Hepatocyte (in vitro differentiated cells): ENCODE results near the gene SLC66A2. TPM values are rescaled to one million over a fixed set of nuclear protein-coding genes. Genes with fewer than 3 reads are reported as not detected.

Source experiments
- DNase-seq: peaks from one replicate; pipeline ENCODE4 v3.0.0-alpha.2; 2016; ENCODE audit warnings: low spot score
- H2AFZ ChIP-seq: fragments of 200-600 bp; sonication (generic); 2 replicates; pipeline ENCODE4 v1.6.0; 2016; ENCODE audit warnings: antibody characterized with exemption, mild to moderate bottlenecking
- H3K27ac ChIP-seq: fragments of 200-600 bp; sonication (generic); 2 replicates; pipeline ENCODE4 v1.5.1; 2016; ENCODE audit warnings: mild to moderate bottlenecking
- H3K27me3 ChIP-seq: fragments of 200-600 bp; sonication (generic); 2 replicates; pipeline ENCODE4 v1.6.1; 2016
- H3K36me3 ChIP-seq: fragments of 200-600 bp; sonication (generic); replicated peaks from 2 replicates; pipeline ENCODE4 v1.5.1; 2016; ENCODE audit warnings: low read depth; ENCODE audit not compliant: insufficient read depth
- H3K4me1 ChIP-seq: fragments of 200-600 bp; sonication (generic); 2 replicates; pipeline ENCODE4 v1.5.1; 2016; ENCODE audit warnings: mild to moderate bottlenecking, moderate library complexity; ENCODE audit not compliant: insufficient read depth
- H3K4me2 ChIP-seq: fragments of 200-600 bp; sonication (generic); 2 replicates; pipeline ENCODE4 v1.6.0; 2016
- H3K4me3 ChIP-seq: fragments of 200-600 bp; sonication (generic); 2 replicates; pipeline ENCODE4 v1.5.1; 2016; ENCODE audit warnings: mild to moderate bottlenecking
- H3K79me2 ChIP-seq: fragments of 200-600 bp; sonication (generic); 2 replicates; pipeline ENCODE4 v1.6.0; 2017; ENCODE audit warnings: mild to moderate bottlenecking
- H3K9me2 ChIP-seq: fragments of 200-600 bp; sonication (generic); replicated peaks from 2 replicates; pipeline ENCODE4 v1.6.0; 2017; ENCODE audit warnings: mild to moderate bottlenecking; ENCODE audit not compliant: insufficient read depth
- H3K9me3 ChIP-seq: fragments of 200-600 bp; sonication (generic); 2 replicates; pipeline ENCODE4 v1.5.1; 2016; ENCODE audit warnings: low read depth, mild to moderate bottlenecking
- H4K20me1 ChIP-seq: fragments of 200-600 bp; sonication (generic); 2 replicates; pipeline ENCODE4 v1.6.0; 2016; ENCODE audit warnings: mild to moderate bottlenecking; ENCODE audit not compliant: insufficient read depth, poor library complexity, severe bottlenecking
- CTCF ChIP-seq: fragments of 200-600 bp; sonication (generic); IDR thresholded peaks from 2 replicates; pipeline ENCODE4 v1.5.1; 2016; ENCODE audit warnings: antibody characterized with exemption, mild to moderate bottlenecking; ENCODE audit not compliant: poor library complexity
- EZH2 ChIP-seq: fragments of 200-600 bp; sonication (generic); IDR thresholded peaks from 2 replicates; pipeline ENCODE4 v1.6.1; 2016; ENCODE audit warnings: antibody characterized with exemption, mild to moderate bottlenecking, borderline replicate concordance
- EZH2phosphoT487 ChIP-seq: fragments of 200-600 bp; sonication (generic); IDR thresholded peaks from one replicate; pipeline ENCODE4 v1.6.1; 2018; ENCODE audit warnings: antibody characterized with exemption, mild to moderate bottlenecking, low read depth, moderate library complexity; ENCODE audit not compliant: unreplicated experiment, severe bottlenecking
- WGBS: methylation state at CpG from one replicate; pipeline ENCODE4 v1.1.6; 2016; ENCODE audit warnings: low lambda C conversion rate; ENCODE audit errors: missing lambda C conversion rate; 5-methylcytosine and 5-hydroxymethylcytosine counted together
- polyA plus RNA-seq: library from polyadenylated mRNA; unstranded; fragments of >200 nt; fragmentation: Nextera tagmentation; extraction: Ambion mirVana; gene quantifications from 2 replicates; pipeline ENCODE4 v1.2.1, GENCODE V29; 2016
- total RNA-seq: library from RNA; depleted of rRNA; stranded (reverse); fragments of >200 nt; gene quantifications from 2 replicates; pipeline ENCODE4 v1.2.3, GENCODE V29; 2014

The SLC66A2 gene
- total and polyA plus RNA-seq, 2 experiments from 2014 or later = 31.1 to 36.5 TPM

DNA sequence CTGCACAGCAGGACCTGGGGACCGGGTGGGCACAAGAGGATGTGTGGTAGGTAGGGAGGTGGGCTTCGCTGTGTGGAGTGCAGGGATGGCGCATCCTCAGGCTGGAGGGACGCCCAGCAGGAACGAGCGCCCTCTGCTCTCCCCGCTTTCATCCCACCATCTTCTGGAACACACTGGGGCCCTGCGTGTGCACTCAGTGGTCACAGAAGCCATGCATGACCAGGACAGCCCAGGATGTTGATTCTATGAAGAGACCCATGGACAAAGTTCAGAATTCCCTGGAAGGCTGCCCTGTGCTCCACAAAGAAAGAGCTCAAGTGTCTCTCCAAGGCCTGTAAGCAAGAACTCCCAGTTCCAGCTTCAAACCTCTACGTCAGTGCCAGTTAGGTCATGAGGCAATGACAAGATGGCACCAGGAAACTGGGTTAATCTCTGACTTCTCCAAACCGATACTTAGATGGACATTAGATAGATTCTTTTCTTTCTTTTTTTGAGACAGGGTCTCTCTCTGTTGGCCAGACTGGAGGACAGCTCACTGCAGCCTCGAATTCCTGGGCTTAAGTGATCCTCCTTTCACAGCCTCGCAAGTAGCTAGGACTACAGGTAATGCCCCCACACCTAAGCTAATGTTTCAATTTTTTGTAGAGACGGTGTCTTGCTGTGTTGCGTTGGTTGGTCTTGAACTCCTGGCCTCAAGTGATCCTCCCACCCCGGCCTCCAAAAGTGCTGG is 3.4 kb downstream of the SLC66A2 start:
- Histone ChIP-seq H3K4me2 (no peak overlapping the region), H3K9me3 (no peaks in the 10 kb centered on the region), H3K27ac (no peak overlapping the region), H2AFZ (no peak overlapping the region), H4K20me1 (peaks cover 39% of the 10 kb centered on the region), H3K79me2 (peaks cover 71% of the 10 kb centered on the region), H3K4me1 (peaks cover 22% of the 10 kb centered on the region), H3K9me2 (no peaks in the 10 kb centered on the region), H3K27me3 (no peaks in the 10 kb centered on the region), H3K36me3 (no peaks in the 10 kb centered on the region), H3K4me3 (no peak overlapping the region)
- no peak for DNase-seq
- WGBS = 92% methylated on average over 15 of the region's 15 CpGs
- TF ChIP-seq EZH2 = no peak
- TF ChIP-seq EZH2phosphoT487 = no peak
- TF ChIP-seq CTCF = no peak

DNA sequence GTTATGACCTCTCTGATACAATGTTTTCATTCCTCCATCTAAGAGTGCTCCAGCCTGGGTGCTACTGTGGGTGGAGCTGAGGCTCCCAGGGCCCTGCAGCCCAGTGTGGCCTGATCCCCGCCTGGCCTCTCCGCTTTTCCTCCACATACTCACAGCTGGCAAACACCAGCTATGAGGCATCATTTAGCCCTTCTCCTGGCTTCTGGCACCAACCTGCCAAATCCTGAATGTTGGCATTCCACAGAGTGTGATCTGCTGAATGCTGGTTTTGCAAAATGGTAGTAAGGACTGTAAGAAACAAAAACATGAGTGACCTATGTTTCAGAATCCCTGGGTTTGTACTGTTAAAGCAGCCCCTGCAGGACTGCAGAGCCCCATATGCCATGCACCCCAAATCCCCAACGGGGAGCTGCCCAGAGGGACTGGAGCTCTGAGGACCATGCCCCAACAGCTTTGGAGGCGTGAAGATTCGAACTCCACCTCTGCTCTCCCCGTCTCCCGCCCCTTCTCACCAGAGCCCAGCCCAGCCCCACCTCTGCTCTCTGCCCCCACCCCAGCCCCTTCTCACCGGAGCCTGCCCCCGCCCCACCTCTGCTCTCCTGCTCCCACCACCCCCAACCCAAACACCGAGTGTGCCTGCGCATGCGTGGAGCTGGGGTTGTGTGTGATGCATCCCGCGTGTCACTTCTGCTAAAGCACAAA is 4.2 kb downstream of the SLC66A2 start:
- DNase-seq = no peak
- Histone ChIP-seq H3K36me3 (no peaks in the 10 kb centered on the region), H3K4me3 (no peak overlapping the region), H2AFZ (no peak overlapping the region), H3K9me3 (no peaks in the 10 kb centered on the region), H3K79me2 (peaks cover 71% of the 10 kb centered on the region), H3K4me1 (peaks cover 20% of the 10 kb centered on the region), H3K27ac (no peak overlapping the region), H3K4me2 (no peak overlapping the region), H4K20me1 (peaks cover 44% of the 10 kb centered on the region), H3K27me3 (no peaks in the 10 kb centered on the region), H3K9me2 (no peaks in the 10 kb centered on the region)
- 90% methylated on average over 14 of the region's 14 CpGs for WGBS
- TF ChIP-seq EZH2 = no peak
- no peak for TF ChIP-seq EZH2phosphoT487
- no peak for TF ChIP-seq CTCF

- Histone ChIP-seq H4K20me1 (peaks cover 41% of the 10 kb centered on the region), H3K4me2 (no peak overlapping the region), H3K79me2 (peaks cover 77% of the 10 kb centered on the region), H3K9me3 (no peaks in the 10 kb centered on the region), H3K9me2 (no peaks in the 10 kb centered on the region), H3K27me3 (no peaks in the 10 kb centered on the region), H3K27ac (no peak overlapping the region), H3K4me3 (no peak overlapping the region), H2AFZ (no peak overlapping the region), H3K4me1 (peaks cover 26% of the 10 kb centered on the region), H3K36me3 (no peaks in the 10 kb centered on the region)
- DNase-seq = no peak
- TF ChIP-seq EZH2phosphoT487 (no peak), EZH2 (no peak), CTCF (no peak)
- 91% methylated on average over 17 of the region's 17 CpGs for WGBS
Measured at GRCh38 chr18:79945118-79946042, 6.1 kb downstream of the SLC66A2 start.
